GM23338 (cell line): ENCODE results near the gene SCNN1B. TPM values are rescaled to one million over a fixed set of nuclear protein-coding genes. Genes with fewer than 3 reads are reported as not detected.

Experiments
- ATAC-seq: fragments of 200-7000 bp; cut with Tn5 transposase; 3 replicates; pipeline ENCODE4 v1.9.1; 2020
- DNase-seq: peaks from one replicate; pipeline ENCODE4 v3.0.0-alpha.2; 2015; ENCODE audit warnings: low spot score
- H2AFZ ChIP-seq: fragments of 200-600 bp; sonication (generic); 2 replicates; pipeline ENCODE4 v1.8.0; 2016; ENCODE audit warnings: antibody characterized with exemption, mild to moderate bottlenecking, moderate library complexity
- H3F3A ChIP-seq: fragments of 200-600 bp; sonication (generic); replicated peaks from 2 replicates; pipeline ENCODE4 v1.8.0; 2017; ENCODE audit warnings: antibody characterized with exemption, mixed run types, low read depth
- H3K27ac ChIP-seq: fragments of 200-600 bp; sonication (generic); 2 replicates; pipeline ENCODE4 v1.6.1; 2016; ENCODE audit warnings: low read depth
- H3K27me3 ChIP-seq: fragments of 200-600 bp; sonication (generic); 2 replicates; pipeline ENCODE4 v1.8.0; 2016; ENCODE audit warnings: mild to moderate bottlenecking, mixed run types, moderate library complexity; ENCODE audit not compliant: insufficient read depth
- H3K36me3 ChIP-seq: fragments of 200-600 bp; sonication (generic); 2 replicates; pipeline ENCODE4 v1.8.0; 2016; ENCODE audit warnings: mild to moderate bottlenecking; ENCODE audit not compliant: insufficient read depth
- H3K4me1 ChIP-seq: fragments of 200-600 bp; sonication (generic); 2 replicates; pipeline ENCODE4 v1.8.0; 2016; ENCODE audit warnings: mild to moderate bottlenecking, moderate library complexity; ENCODE audit not compliant: insufficient read depth
- H3K4me2 ChIP-seq: fragments of 200-600 bp; sonication (generic); 2 replicates; pipeline ENCODE4 v1.7.1; 2017; ENCODE audit warnings: mixed run types
- H3K4me3 ChIP-seq: fragments of 200-600 bp; sonication (generic); 2 replicates; pipeline ENCODE4 v1.6.1; 2016; ENCODE audit warnings: mixed run types
- H3K79me2 ChIP-seq: fragments of 200-600 bp; sonication (generic); replicated peaks from 2 replicates; pipeline ENCODE4 v1.8.0; 2017; ENCODE audit warnings: mild to moderate bottlenecking; ENCODE audit not compliant: insufficient read depth
- H3K9me2 ChIP-seq: fragments of 200-600 bp; sonication (generic); 2 replicates; pipeline ENCODE4 v1.8.0; 2017; ENCODE audit not compliant: insufficient read depth
- H4K20me1 ChIP-seq: fragments of 200-600 bp; sonication (generic); replicated peaks from 2 replicates; pipeline ENCODE4 v1.8.0; 2017; ENCODE audit warnings: mild to moderate bottlenecking; ENCODE audit not compliant: insufficient read depth
- H3K27ac Mint-ChIP-seq: 2 replicates; pipeline ENCODE4 v1.8.0; 2020; ENCODE audit warnings: inconsistent platforms, mild to moderate bottlenecking, moderate library complexity, mixed read lengths
- H3K27me3 Mint-ChIP-seq: 3 replicates; pipeline ENCODE4 v1.8.0; 2022; ENCODE audit warnings: low read depth, mild to moderate bottlenecking, moderate library complexity, mixed read lengths, inconsistent platforms; ENCODE audit not compliant: insufficient read depth, poor library complexity
- H3K36me3 Mint-ChIP-seq: 3 replicates; pipeline ENCODE4 v1.8.0; 2021; ENCODE audit warnings: low read depth, mild to moderate bottlenecking, inconsistent platforms, moderate library complexity, mixed read lengths
- H3K4me1 Mint-ChIP-seq: 3 replicates; pipeline ENCODE4 v1.8.0; 2020; ENCODE audit warnings: mild to moderate bottlenecking, inconsistent platforms, mixed read lengths
- H3K4me3 Mint-ChIP-seq: 3 replicates; pipeline ENCODE4 v1.8.0; 2021; ENCODE audit warnings: moderate library complexity, mild to moderate bottlenecking, inconsistent platforms, mixed read lengths
- H3K9me3 Mint-ChIP-seq: 3 replicates; pipeline ENCODE4 v1.8.0; 2020; ENCODE audit warnings: moderate library complexity, mild to moderate bottlenecking, inconsistent platforms, mixed read lengths
- EZH2 ChIP-seq: fragments of 200-600 bp; sonication (generic); IDR thresholded peaks from one replicate; pipeline ENCODE4 v1.8.0; 2017; ENCODE audit warnings: antibody characterized with exemption, mild to moderate bottlenecking, low read depth; ENCODE audit not compliant: unreplicated experiment
- JUNB ChIP-seq: IDR thresholded peaks from one replicate; pipeline ENCODE4 v1.6.1; 2016; ENCODE audit warnings: antibody characterized with exemption; ENCODE audit not compliant: unreplicated experiment
- NANOG ChIP-seq: IDR thresholded peaks from 2 replicates; pipeline ENCODE4 v1.6.1; 2016; ENCODE audit warnings: antibody characterized with exemption, borderline replicate concordance
- ZNF114 ChIP-seq: fragments of 250-450 bp; sonication (Bioruptor Pico); IDR thresholded peaks from 2 replicates; pipeline ENCODE4 v1.5.0; 2020; ENCODE audit warnings: mild to moderate bottlenecking, moderate library complexity
- ZNF331 ChIP-seq: fragments of 250-450 bp; sonication (Bioruptor Pico); IDR thresholded peaks from 2 replicates; pipeline ENCODE4 v1.5.0; 2020; ENCODE audit warnings: low read depth, mild to moderate bottlenecking, moderate library complexity
- polyA plus RNA-seq: library from polyadenylated mRNA; unstranded; fragments of >200 nt; fragmentation: Nextera tagmentation; extraction: Ambion mirVana; gene quantifications from 2 replicates; pipeline ENCODE4 v1.2.1, GENCODE V29; 2016
- total RNA-seq: library from RNA; depleted of rRNA; stranded (reverse); fragments of >200 nt; shearing (Covaris generic); gene quantifications from 2 replicates; pipeline ENCODE4 v1.2.3, GENCODE V29; 2014
- TF ChIP-seq, protein P1 (sequence below), 2 experiments: fragments of 200-600 bp in 1 of 2; sonication (generic) in 1 of 2; conservative IDR thresholded peaks; 2 replicates each; pipeline versions ENCODE4 v1.5.1 to v1.6.1; 2016 to 2017; ENCODE audit warnings: antibody characterized with exemption in 2 of 2, low read depth in 2 of 2, mild to moderate bottlenecking in 2 of 2, moderate library complexity in 1 of 2
- TF ChIP-seq, protein P2 (sequence below): fragments of 250-450 bp; sonication (Bioruptor Pico); IDR thresholded peaks from 2 replicates; pipeline ENCODE4 v1.5.0; 2020; ENCODE audit warnings: mild to moderate bottlenecking, moderate library complexity
- TF ChIP-seq, protein P3 (sequence below): IDR thresholded peaks from 2 replicates; pipeline ENCODE4 v1.6.1; 2016; ENCODE audit warnings: antibody characterized with exemption

SCNN1B gene
- total and polyA plus RNA-seq, 2 experiments from 2014 or later = 0.78 to 1.1 TPM

DNA sequence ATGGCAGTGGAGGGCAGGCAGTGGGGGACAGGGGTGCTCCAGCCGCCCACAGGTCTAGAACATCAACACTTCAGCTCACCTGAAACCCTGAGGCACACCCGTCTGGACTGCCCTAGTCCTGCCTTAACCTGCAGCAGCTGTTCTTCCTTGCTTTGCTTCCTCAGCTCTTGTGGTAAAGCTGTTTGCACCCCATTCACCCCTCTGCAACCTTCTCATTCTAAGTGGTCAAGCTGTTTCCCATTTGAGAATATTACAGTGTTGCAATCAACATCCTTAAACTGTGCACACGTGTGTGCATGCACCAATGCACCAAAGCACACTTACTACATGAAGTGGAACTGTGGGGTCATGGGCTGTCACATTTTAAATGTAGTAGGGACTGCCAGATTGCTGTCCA is 32.4 kb downstream of the SCNN1B start:
- no peaks in the 10 kb centered on the region for H3K4me1 ChIP-seq
- H3K9me3 Mint-ChIP-seq = no peaks in the 10 kb centered on the region
- H3K79me2 ChIP-seq = no peaks in the 10 kb centered on the region
- H3K36me3 ChIP-seq = no peaks in the 10 kb centered on the region
- H3K4me2 ChIP-seq = no peak overlapping the region
- no peaks in the 10 kb centered on the region for H3F3A ChIP-seq
- no peaks in the 10 kb centered on the region for H4K20me1 ChIP-seq
- TF ChIP-seq JUNB (no peak), NANOG (no peak), EZH2 (no peak), ZNF114 (CRISPR knock-in tag) (no peak), ZNF331 (CRISPR knock-in tag) (no peak)
- TF ChIP-seq, protein P1, sequence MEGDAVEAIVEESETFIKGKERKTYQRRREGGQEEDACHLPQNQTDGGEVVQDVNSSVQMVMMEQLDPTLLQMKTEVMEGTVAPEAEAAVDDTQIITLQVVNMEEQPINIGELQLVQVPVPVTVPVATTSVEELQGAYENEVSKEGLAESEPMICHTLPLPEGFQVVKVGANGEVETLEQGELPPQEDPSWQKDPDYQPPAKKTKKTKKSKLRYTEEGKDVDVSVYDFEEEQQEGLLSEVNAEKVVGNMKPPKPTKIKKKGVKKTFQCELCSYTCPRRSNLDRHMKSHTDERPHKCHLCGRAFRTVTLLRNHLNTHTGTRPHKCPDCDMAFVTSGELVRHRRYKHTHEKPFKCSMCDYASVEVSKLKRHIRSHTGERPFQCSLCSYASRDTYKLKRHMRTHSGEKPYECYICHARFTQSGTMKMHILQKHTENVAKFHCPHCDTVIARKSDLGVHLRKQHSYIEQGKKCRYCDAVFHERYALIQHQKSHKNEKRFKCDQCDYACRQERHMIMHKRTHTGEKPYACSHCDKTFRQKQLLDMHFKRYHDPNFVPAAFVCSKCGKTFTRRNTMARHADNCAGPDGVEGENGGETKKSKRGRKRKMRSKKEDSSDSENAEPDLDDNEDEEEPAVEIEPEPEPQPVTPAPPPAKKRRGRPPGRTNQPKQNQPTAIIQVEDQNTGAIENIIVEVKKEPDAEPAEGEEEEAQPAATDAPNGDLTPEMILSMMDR (conservative IDR thresholded peaks at IDR 0.05; ENCODE audit: low read depth in 2 of 2) = no peak
- TF ChIP-seq, protein P2, sequence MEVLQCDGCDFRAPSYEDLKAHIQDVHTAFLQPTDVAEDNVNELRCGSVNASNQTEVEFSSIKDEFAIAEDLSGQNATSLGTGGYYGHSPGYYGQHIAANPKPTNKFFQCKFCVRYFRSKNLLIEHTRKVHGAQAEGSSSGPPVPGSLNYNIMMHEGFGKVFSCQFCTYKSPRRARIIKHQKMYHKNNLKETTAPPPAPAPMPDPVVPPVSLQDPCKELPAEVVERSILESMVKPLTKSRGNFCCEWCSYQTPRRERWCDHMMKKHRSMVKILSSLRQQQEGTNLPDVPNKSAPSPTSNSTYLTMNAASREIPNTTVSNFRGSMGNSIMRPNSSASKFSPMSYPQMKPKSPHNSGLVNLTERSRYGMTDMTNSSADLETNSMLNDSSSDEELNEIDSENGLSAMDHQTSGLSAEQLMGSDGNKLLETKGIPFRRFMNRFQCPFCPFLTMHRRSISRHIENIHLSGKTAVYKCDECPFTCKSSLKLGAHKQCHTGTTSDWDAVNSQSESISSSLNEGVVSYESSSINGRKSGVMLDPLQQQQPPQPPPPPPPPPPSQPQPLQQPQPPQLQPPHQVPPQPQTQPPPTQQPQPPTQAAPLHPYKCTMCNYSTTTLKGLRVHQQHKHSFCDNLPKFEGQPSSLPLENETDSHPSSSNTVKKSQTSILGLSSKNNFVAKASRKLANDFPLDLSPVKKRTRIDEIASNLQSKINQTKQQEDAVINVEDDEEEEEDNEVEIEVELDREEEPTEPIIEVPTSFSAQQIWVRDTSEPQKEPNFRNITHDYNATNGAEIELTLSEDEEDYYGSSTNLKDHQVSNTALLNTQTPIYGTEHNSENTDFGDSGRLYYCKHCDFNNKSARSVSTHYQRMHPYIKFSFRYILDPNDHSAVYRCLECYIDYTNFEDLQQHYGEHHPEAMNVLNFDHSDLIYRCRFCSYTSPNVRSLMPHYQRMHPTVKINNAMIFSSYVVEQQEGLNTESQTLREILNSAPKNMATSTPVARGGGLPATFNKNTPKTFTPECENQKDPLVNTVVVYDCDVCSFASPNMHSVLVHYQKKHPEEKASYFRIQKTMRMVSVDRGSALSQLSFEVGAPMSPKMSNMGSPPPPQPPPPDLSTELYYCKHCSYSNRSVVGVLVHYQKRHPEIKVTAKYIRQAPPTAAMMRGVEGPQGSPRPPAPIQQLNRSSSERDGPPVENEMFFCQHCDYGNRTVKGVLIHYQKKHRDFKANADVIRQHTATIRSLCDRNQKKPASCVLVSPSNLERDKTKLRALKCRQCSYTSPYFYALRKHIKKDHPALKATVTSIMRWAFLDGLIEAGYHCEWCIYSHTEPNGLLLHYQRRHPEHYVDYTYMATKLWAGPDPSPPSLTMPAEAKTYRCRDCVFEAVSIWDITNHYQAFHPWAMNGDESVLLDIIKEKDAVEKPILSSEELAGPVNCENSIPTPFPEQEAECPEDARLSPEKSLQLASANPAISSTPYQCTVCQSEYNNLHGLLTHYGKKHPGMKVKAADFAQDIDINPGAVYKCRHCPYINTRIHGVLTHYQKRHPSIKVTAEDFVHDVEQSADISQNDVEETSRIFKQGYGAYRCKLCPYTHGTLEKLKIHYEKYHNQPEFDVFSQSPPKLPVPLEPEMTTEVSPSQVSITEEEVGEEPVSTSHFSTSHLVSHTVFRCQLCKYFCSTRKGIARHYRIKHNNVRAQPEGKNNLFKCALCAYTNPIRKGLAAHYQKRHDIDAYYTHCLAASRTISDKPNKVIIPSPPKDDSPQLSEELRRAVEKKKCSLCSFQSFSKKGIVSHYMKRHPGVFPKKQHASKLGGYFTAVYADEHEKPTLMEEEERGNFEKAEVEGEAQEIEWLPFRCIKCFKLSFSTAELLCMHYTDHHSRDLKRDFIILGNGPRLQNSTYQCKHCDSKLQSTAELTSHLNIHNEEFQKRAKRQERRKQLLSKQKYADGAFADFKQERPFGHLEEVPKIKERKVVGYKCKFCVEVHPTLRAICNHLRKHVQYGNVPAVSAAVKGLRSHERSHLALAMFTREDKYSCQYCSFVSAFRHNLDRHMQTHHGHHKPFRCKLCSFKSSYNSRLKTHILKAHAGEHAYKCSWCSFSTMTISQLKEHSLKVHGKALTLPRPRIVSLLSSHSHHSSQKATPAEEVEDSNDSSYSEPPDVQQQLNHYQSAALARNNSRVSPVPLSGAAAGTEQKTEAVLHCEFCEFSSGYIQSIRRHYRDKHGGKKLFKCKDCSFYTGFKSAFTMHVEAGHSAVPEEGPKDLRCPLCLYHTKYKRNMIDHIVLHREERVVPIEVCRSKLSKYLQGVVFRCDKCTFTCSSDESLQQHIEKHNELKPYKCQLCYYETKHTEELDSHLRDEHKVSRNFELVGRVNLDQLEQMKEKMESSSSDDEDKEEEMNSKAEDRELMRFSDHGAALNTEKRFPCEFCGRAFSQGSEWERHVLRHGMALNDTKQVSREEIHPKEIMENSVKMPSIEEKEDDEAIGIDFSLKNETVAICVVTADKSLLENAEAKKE = no peak
- TF ChIP-seq, protein P3, sequence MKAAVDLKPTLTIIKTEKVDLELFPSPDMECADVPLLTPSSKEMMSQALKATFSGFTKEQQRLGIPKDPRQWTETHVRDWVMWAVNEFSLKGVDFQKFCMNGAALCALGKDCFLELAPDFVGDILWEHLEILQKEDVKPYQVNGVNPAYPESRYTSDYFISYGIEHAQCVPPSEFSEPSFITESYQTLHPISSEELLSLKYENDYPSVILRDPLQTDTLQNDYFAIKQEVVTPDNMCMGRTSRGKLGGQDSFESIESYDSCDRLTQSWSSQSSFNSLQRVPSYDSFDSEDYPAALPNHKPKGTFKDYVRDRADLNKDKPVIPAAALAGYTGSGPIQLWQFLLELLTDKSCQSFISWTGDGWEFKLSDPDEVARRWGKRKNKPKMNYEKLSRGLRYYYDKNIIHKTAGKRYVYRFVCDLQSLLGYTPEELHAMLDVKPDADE = no peak
- H3K4me1 Mint-ChIP-seq = no peaks in the 10 kb centered on the region
- H3K4me3 Mint-ChIP-seq = no peak overlapping the region
- no peak overlapping the region for H3K4me3 ChIP-seq
- no peaks in the 10 kb centered on the region for H3K27me3 ChIP-seq
- no peak overlapping the region for H2AFZ ChIP-seq
- no peaks in the 10 kb centered on the region for H3K36me3 Mint-ChIP-seq
- no peak overlapping the region for H3K27ac ChIP-seq
- no peak overlapping the region for H3K27ac Mint-ChIP-seq
- DNase-seq = no peak
- ATAC-seq = no peak
- H3K9me2 ChIP-seq = no peaks in the 10 kb centered on the region
- H3K27me3 Mint-ChIP-seq = peaks cover 8% of the 10 kb centered on the region
